ENCODE results near the gene TMEM218. TPM values are rescaled to one million over a fixed set of nuclear protein-coding genes. Genes with fewer than 3 reads are reported as not detected.

TMEM218 gene
- total RNA-seq, 1 donor from 2014 or later = 33.2 TPM

GRCh38 chr11:125129316-125129993, 18.0 kb upstream of the TMEM218 start:
- Mint-ChIP-seq H3K4me1 (ENCODE audit: unreplicated experiment) (peaks cover 16% of the 10 kb centered on the region), H3K9me3 (no peaks in the 10 kb centered on the region), H3K36me3 (no peaks in the 10 kb centered on the region), H3K27me3 (peaks cover 38% of the 10 kb centered on the region), H3K4me3 (peak overlapping the region; percentile 0), H3K27ac (no peak overlapping the region)
- TF ChIP-seq, protein P1, sequence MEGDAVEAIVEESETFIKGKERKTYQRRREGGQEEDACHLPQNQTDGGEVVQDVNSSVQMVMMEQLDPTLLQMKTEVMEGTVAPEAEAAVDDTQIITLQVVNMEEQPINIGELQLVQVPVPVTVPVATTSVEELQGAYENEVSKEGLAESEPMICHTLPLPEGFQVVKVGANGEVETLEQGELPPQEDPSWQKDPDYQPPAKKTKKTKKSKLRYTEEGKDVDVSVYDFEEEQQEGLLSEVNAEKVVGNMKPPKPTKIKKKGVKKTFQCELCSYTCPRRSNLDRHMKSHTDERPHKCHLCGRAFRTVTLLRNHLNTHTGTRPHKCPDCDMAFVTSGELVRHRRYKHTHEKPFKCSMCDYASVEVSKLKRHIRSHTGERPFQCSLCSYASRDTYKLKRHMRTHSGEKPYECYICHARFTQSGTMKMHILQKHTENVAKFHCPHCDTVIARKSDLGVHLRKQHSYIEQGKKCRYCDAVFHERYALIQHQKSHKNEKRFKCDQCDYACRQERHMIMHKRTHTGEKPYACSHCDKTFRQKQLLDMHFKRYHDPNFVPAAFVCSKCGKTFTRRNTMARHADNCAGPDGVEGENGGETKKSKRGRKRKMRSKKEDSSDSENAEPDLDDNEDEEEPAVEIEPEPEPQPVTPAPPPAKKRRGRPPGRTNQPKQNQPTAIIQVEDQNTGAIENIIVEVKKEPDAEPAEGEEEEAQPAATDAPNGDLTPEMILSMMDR (conservative IDR thresholded peaks at IDR 0.05) = no peak
- DNase-seq (ENCODE audit: extremely low spot score, unreplicated experiment) = no peak

- H3K4me1 Mint-ChIP-seq (ENCODE audit: unreplicated experiment) = peaks cover 24% of the 10 kb centered on the region
- no peak overlapping the region for H3K27ac Mint-ChIP-seq
- H3K4me3 Mint-ChIP-seq = no peak overlapping the region
- no peaks in the 10 kb centered on the region for H3K36me3 Mint-ChIP-seq
- no peak for DNase-seq (ENCODE audit: extremely low spot score, unreplicated experiment)
- H3K9me3 Mint-ChIP-seq = peaks cover 8% of the 10 kb centered on the region
- H3K27me3 Mint-ChIP-seq = peaks cover 31% of the 10 kb centered on the region
- TF ChIP-seq, protein P1 (conservative IDR thresholded peaks at IDR 0.05) = no peak
Observed at GRCh38 chr11:125128450-125128849, 17.0 kb upstream of the TMEM218 start.

- TF ChIP-seq, protein P1 (conservative IDR thresholded peaks at IDR 0.05) = no peak
- H3K27me3 Mint-ChIP-seq = peaks cover 32% of the 10 kb centered on the region
- no peak overlapping the region for H3K27ac Mint-ChIP-seq
- H3K36me3 Mint-ChIP-seq = no peaks in the 10 kb centered on the region
- peaks cover 21% of the 10 kb centered on the region for H3K4me1 Mint-ChIP-seq (ENCODE audit: unreplicated experiment)
- H3K9me3 Mint-ChIP-seq = peaks cover 8% of the 10 kb centered on the region
- DNase-seq (ENCODE audit: extremely low spot score, unreplicated experiment) = no peak
- no peak overlapping the region for H3K4me3 Mint-ChIP-seq
Observed at GRCh38 chr11:125124618-125124992, 13.2 kb upstream of the TMEM218 start.

DNA sequence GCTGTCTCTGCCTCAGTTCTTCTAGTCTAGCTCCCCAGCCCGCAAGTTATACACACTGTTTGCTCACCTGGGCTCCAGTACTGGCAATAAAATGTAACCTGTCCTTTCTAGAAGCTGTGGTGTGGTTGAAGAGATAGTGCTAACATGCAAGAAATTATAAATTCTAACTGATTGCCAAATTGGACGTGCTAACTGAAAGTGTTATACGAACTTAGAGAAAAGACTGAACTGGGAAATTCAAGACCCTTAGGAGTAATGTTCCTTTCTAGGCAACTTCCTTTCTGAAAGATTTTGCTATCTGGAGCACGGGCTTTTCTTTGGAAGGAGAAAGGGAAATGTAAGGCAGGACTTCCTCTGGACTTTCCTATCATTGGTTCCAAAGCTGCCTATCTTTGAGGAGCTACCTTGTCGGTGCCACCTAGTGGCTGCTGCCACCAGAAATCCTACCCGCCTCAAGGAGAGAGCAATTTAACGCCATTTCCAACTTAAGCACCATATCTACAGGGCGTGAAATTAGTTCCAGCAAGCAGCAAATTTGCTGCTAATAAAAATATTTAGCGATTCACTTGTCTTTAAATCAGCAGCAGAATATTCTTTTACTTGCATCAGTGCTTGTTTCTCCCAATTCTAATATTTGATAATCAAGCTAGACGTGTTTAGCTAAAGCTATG, 12.7 kb upstream of the TMEM218 start:
- Mint-ChIP-seq H3K4me1 (ENCODE audit: unreplicated experiment) (peaks cover 18% of the 10 kb centered on the region), H3K4me3 (peak overlapping the region; percentile 16), H3K27me3 (peaks cover 30% of the 10 kb centered on the region), H3K36me3 (no peaks in the 10 kb centered on the region), H3K9me3 (peaks cover 8% of the 10 kb centered on the region), H3K27ac (peak overlapping the region; percentile 40)
- TF ChIP-seq, protein P1 (conservative IDR thresholded peaks at IDR 0.05) = peak; percentile 70
- no peak for DNase-seq (ENCODE audit: extremely low spot score, unreplicated experiment)

GRCh38 chr11:125123194-125123946, 11.9 kb upstream of the TMEM218 start:
- peak overlapping the region; percentile 16 for H3K4me3 Mint-ChIP-seq
- TF ChIP-seq, protein P1 (conservative IDR thresholded peaks at IDR 0.05) = no peak
- no peaks in the 10 kb centered on the region for H3K36me3 Mint-ChIP-seq
- DNase-seq (ENCODE audit: extremely low spot score, unreplicated experiment) = no peak
- H3K4me1 Mint-ChIP-seq (ENCODE audit: unreplicated experiment) = peaks cover 17% of the 10 kb centered on the region
- H3K9me3 Mint-ChIP-seq = peaks cover 8% of the 10 kb centered on the region
- H3K27me3 Mint-ChIP-seq = peaks cover 29% of the 10 kb centered on the region
- H3K27ac Mint-ChIP-seq = peak overlapping the region; percentile 40
